Activated CD4-positive, alpha-beta T cell treated with anti-CD3 and anti-CD28 coated beads for 24 hours (primary cell): ENCODE measurements around the gene USF1.
"Not testable (repeated sequence)": the region's sequence is repeated elsewhere in the genome, so short reads cannot be mapped to it uniquely, and the experiment has no call there.

Experiments used
- DNase-seq, 2 donors: peaks; one replicate each; pipeline ENCODE4 v3.0.0-alpha.2; 2020; ENCODE audit warnings: low read depth in 2 of 2

USF1 gene

DNA sequence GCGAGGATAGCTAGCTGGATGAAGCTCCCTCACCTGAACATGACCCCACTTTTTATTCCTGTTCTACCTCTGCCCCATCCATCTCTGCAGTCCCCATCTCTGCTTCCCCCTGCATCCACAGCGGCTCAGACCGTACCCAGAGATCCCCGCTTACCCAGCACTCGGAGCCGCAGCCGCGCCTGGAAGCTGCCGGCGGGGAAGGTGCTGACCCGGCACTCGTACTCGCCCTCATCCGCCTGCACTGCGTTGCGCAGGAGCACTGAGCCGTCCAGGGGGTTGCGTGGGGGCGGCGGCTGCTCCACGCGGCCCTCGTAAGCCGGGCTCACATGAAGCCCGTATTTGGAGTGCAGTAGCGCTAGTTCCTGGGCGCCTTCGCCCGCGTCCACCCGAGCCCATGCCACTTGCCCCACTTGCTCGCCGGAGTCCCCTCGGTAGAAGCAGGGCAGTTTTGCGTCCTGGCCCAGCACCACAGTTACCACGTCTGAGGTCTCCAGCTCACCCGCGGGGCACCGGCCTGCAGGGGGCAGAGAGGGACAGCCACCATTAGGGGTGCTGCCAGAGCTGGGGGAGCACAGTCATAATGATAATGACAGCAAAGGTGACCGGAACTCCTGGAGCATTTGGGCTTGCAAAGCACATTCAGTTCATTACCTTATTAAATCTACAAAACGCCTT lies 33.8 kb upstream of the USF1 start:
- DNase-seq = no peak

DNA sequence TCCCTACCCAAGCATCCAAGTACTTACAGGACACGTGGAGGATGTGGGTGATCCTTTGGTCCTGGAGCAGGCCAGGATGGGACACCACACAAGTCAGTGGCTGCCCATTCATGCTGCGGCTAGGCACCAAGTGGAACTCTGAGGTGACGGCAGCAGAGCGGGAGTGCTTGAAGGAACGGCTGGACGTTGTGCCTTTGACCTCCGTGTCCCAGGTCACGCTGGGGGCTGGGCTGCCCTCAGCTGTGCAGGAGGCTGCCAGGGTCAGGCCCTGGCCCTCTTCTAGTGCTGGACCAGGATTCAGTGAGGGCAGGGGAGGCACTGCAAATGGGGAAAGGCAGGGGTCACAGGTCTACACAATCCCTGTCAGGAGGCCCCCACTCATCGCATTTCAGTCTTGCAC lies 31.6 kb upstream of the USF1 start:
- DNase-seq = no peak

DNA sequence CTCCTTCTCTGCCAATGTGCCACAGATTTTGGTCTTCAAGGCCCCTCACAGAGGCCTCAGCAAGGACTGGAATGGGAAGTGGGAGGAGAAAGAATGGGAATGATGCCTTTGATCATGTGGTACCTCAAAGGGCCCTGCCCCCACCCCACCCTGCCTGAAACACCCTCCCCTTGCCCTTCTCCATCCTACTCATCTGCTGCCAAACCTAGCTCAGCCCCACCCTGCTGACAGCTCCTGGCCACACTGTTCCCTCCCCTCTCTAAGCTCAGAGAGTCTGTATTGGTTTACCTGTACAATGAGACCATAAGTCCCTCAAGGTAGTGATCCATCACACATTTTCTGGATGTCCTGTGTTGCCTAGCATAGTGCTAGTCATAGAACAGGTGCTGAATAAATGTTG lies 30.6 kb upstream of the USF1 start:
- no peak for DNase-seq

DNA sequence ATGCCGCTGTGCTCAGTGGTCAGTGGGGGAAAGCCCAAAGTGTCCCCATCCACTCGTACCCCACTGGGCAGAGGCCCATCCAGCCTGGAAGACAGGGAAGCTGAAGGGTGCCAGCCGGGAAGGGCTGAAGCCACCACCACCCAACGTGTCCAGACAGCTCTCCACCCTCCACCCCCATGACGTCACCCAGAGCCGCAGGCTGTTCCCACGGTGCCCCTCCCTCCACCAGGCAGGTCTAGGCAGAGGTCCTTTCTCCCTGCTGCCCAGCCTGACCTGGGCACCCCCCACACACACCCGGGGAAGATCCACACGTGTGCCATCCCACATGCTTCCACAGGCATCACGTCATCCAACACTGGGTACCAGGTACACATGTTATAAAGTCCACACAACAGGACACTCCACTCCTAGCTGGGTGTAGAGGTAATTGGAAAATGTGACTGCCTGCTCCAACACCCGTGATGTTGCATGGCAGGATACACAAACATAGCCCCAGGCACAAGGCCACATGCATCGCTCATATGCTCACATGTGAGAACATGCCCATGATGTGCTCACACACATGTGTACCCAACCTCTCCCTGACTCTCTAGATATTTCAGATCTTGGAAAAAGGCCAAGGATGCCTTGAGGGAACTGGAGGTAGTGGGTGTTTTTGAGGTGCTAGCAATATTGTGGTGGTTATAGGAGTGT lies 29.0 kb upstream of the USF1 start:
- no peak for DNase-seq

DNA sequence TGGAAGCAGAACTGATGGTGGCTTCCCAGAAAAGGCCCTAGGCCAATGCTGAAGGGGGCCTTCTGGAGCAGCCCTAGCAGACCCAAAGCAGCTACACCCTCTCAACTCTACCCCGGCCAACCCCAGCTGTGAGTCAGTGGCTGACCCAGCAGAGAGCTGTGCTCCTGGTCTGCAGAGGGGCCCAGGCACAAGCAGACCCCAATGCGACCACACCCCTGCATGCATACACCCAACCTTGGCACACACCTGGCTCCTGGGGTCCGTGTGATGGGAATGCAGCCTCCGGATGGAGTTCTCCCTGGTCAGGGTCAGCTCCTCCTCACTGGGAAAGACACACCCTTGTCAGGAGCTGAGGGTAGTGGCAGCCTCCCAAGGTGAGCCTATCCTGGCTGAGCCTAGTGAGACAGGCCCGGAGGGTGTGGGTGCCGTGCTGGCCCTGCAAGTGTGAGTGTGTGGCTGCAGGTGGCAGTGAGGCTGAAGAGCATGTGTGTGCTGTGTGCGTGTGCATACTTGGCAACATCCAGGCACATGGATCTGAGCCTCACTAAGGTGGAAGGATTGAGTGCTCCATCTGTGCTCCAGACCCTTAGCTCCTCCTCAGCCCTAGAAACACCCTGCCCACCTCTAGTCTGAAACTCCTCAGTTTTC lies 27.8 kb upstream of the USF1 start:
- no peak for DNase-seq

DNA sequence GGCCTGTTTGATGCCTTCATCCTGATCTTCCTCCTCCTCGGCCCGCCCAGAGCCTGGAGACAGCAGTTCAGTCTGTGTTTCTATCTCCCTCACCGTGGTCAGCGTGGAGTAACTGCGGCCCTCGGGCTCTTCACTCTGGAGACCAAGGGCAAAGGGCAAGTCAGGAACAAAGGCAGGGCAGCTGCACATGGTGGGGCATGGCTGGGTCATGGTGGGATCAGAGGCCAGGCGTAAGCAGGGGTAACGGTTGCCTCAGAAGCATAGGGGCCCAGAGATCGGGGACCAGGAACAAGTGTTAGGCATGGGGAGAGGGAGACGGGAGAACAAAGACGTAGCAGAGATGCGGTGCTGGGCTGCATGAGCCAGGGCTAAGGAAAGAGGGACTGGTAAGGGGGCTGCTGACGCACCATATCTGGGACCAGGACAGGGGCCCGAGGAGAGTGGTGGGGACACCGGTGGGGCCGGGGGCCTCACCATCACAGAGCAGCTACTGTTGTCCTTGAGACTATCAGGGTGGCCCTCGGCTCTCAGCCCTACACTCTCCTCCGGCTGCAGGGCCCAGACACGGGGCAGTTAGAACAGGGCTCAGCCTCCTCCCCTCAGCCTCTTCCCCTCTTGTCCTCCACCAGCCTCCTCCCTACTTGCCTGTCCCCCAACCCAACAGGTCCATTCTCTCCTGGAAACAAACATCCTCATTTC lies 27.1 kb upstream of the USF1 start:
- no peak for DNase-seq

DNA sequence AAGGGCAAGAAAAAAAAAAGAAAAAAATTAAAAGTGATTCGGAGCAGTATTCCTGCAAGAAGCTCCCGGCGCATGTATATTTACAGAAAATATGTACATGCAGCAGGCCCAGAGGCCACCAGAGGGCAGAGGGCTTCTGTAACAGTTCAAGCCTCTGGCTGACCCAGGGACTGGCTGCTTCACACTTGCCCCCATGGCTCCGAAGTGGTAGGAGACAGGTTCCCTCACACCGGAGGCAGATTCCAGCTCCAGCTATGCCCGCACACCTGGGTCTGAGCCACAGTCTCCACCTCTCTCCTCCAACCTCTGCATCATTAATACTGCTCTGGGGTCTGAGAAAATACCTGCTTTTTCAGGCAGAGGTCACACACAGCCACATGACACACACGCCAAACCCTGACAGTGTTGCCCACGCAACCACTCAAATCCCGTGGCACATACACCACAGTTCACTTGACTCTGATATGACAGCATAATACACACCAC lies 26.2 kb upstream of the USF1 start:
- no peak for DNase-seq

DNA sequence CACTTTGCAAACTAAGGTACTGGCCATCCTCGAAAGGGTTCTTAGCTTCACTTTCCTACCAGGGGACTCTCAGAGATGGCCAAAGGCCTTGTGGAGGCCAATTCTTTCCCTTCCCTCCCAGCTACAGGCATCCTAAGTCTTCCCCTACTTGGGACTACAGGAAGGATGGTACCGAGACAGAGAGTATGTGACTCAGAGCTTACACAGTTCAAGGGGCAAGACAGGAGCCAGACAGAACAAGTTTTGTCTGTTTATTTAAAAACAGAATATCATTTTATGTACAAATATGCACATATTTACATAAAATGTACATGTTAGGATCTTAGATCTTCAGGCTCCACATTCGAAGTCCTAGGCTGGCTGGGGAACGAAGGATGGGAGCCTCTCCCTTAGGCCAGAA lies 25.0 kb upstream of the USF1 start:
- DNase-seq = no peak

DNA sequence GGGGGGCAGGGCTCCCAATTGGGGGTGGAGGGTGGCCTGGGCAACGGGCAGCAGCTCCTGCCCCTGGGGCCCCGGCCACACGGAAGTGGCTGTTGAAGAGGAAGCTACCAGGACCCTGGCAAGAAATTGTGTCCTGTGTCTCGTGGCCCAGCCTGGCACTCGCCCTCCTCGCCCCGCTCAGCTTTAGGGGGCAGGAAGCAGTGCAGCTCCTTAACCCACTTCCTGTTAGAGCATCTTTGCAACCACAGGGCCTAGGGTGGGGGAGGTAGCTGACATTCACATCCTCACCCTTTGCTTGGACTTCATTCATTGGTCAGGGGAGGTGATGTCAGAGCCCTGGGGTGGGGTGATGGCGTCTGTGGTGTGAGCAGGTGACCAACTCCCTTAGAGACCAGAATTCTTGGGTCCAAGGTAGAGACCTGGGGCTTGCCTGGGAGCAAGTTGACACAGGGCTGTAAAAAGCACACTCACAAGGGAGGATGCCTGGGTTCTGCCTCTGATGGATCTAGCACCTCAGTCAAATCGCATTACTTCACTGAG lies 24.0 kb upstream of the USF1 start, which contains the start of gene ARHGAP30:
Gene ARHGAP30, minus strand, starts transcription at position 161 of the 540 bp plus-strand sequence. CDS start 267 bp downstream, outside the sequence.
- DNase-seq = peak; percentile 61 to 69

DNA sequence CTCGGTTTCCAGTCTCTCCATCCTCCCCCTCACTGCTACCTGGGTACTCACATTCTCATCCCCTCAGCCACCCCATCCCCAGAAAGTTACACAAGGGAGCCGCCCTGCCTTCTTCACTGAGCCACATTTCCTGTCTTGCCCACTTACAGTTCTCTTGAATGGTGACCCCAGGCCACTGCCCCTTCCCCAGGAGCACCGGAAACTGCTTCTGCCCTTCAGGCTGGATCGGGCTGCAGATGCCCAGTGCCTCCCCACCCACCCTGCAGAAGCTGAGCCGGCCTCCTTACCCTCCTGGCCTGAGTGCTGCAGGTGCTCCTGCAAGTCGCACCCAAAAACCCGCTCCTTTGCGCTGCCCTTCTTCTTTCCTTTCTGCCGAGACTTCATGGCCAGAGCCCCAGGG lies 23.5 kb upstream of the USF1 start:
- no peak for DNase-seq

DNA sequence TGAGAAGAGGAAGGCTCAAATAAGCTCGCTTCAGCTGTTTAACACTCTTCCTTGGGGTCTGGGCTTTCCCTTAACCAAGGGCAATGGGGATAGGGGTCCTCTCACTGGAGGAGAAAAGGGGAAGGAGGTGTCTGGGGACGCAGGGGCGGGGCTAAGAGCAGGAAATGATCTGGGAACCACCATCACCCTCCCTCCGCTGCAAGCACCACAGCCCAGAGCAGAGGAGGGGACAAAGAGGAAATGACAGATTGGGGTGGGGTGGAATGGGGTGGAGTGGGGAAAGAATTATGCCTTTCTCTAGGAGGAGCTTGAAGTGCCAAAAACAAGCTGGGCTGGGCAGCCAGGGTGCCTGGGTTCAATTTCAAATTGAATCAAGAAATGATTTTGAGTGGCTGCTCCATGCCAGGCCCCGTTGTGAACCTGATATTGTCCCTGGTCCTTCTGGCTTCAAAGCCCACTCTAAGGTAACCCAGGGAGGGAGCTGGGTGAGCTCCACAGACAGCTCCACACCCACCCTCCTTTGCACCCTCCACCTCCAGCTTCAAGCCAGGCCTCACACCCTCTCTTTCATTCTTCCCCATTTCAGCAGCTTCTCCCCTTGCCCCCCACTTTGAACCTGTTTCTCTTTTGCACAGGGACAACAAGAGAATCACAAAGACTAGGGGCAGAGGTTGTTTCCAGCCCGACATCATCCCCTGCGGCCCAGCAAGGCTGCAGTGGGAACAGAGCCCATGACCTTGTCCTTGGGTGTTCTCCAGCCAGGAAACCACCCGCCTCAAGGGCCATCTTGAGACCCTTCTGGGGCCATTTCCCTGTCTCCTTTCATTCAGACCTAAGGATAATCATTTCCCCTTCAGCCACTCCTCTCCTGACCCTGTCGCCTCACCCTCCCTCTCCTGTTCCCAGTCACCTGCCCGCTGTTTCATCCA lies 22.8 kb upstream of the USF1 start:
- DNase-seq = peak; percentile 64 to 67

DNA sequence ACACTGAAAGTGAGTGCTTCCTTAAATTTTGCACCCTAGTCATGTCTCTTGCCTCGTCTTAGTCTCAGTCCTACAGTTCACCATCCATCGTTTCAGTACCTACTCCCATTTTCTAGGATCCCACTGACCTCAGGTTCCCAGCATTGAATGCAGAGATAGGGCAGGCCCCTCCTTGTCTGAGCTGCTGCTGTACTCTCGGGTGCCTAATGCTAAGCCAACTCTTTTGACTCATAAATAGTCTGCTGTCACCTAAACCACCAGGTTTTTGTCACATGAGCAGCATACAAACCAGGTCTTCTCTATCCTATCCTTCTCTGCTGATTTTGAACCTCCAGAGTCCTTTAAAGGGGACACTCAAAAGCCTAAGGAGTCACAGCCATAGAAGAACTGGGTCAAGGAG lies 20.9 kb upstream of the USF1 start:
- DNase-seq = no peak

DNA sequence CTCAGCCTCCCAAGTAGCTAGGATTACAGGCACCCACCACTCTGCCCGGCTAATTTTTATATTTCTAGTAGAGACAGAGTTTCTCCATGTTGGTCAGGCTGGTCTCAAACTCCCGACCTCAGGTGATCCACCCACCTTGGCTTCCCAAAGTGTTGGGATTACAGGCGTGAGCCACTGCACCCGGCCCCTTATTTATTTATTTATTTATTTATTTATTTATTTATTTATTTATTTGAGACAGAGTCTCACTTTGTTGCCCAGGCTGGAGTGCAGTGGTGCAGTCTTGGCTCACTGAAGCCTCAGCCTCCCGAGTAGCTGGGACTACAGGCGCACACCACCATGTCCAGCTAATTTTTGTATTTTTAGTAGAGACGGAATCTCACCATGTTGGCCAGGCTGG lies 19.9 kb upstream of the USF1 start:
- DNase-seq = not testable (repeated sequence)

DNA sequence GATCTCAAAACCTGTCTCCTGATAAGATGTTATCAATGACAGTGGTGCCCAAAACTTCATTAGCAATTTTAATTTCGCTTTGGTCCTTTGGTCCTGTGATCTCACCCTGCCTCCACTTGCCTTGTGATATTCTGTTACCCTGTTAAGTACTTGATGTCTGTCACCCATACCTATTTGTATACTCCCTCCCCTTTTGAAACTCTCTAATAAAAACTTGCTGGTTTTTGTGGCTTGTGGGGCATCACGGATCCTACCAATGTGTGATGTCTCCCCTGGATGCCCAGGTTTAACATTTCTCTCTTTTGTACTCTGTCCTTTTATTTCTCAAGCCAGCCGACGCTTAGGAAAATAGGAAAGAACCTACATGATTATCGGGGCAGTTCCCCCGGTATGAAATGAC lies 18.2 kb upstream of the USF1 start:
- DNase-seq = not testable (repeated sequence)

DNA sequence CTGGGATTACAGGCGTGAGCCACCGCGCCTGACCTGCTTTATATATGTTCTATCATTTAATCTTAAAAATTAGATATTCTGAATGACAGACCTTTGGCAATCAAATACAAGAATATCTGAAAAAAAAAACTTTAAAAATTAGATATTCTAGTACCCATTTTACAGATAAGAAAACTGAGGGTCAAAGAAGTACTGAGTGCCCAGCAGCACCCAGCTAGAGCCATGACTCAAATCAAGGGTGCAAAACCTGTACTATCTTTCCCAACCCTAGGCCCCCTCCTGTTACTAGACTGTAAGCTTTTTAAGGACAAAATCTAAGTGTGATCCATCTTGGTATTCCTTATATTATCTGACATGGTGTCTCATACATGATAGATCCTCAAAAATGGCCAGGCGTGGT lies 15.6 kb upstream of the USF1 start:
- no peak for DNase-seq

DNA sequence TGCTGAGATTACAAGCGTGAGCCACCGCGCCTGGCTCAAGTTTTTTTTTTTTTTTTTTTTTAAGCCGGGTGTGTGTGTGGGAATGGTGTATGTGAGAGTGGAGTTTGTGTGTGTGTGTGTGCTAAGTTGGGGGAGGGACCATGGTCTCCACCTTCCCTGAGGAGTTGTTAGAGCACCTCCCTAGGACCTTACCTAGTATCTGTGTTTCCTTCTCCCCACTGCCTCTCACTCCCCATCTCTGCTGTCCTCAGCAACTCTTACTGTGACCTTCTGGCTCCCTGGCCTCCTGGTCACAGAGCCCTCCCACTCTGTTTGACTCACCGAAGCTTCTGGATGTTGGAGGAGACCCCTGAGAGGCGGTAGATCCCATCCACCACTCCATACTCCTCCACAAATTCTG lies 13.5 kb upstream of the USF1 start:
- DNase-seq = no peak

DNA sequence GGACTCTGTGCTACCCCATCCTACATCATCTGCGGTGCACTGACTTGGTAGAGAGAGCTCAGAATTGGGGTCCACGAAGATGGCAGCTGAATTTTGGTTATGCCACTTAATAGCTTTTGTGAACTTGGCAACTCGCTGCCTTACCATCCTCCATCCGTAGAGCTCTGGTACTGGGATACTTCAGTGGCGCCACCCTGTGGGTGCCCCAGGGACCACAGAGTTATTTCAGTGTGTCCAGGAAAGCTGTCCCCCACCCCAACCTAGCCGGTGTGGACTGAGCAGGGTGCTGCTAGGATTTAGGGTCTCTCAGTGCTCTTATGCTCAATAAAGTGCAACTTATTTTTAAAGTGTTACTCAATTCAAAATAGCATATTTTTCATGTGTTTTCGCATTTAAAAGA lies 9.0 kb upstream of the USF1 start:
- DNase-seq = no peak

DNA sequence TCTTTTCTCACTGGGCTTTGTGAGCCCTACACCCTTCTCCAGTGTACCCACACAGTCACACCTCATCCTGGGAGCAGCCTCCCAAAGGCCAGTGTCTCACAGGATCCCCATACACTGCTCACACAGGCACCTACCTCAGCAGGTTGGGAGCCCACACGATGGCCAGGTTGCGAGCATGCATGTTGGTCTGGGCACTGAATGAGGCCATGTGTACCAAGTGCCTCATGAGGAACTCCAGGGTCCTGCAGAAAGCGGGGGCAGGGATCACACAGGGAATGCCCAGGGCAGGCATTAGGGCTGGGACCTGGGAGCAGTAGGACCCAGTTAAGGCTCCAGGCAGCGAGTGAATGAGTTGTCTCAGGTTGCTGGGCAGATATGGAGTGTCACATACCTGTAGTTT lies 8.5 kb upstream of the USF1 start:
- DNase-seq = no peak

DNA sequence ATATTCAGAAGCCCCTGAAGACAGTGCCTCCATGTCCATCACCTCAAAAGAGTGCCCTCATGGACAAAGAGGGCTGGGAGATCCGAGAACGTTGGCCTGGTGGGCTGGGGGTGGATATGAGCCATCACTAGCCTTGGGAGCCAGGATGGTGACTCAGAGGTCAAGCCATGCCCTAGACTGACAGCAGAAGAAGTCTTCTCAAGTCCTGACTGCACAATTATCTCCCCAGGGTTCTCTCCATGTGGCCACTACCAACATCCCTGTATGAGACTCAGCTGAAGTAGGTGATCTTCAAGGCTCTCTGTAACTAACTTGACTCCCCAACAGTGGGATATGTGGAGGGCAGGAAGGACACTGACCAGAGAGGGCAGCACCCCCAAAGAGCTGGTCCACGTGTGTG lies 7.1 kb upstream of the USF1 start:
- DNase-seq = no peak

DNA sequence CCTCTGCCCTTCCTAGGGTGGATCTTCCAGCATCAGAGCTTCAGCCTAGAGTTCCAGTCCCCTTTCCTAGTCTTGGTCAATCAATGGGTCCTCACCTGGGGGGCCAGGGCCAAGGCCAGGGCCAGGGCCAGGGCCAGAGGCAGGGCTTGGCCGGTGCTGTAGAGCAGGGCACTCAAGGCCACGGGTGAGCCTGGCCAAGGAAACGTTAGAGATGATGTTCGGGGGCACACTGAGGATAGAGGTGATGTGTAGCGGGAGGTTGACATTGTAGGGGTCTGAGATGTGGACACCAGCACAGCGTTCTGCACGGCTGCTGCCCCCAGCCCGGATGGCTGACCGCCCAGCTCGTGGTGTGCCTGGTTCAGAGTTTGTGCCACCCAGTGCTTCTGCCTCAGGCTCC lies 5.4 kb upstream of the USF1 start:
- no peak for DNase-seq
